K562 (cell line): ENCODE measurements around the gene TIGD7. TPM values are rescaled to one million over a fixed set of nuclear protein-coding genes. Genes with fewer than 3 reads are reported as not detected.

Source experiments
- ATAC-seq: fragments of 200-7000 bp; cut with Tn5 transposase; 3 replicates; pipeline ENCODE4 v1.9.1; 2020; ENCODE audit warnings: moderate library complexity
- BruUV-seq: library from RNA; stranded (reverse); fragments of 400-500 nt; replicated peaks from 2 replicates; lab custom pipeline; 2021; lab: Mats Ljungman, UMichigan
- CTCF ChIA-PET: fragments of 300-600 bp; formaldehyde crosslinking; extraction: SDS; loops from one replicate; lab custom pipeline; 2021; ENCODE audit warnings: low intra/inter-chr PET ratio; lab: Yijun Ruan, JAX
- POLR2A ChIA-PET: fragments of 300-600, 350-650 bp; sonication (Branson Sonifier 250); formaldehyde crosslinking; extraction: SDS; loops from one replicate; lab custom pipeline; 2021; ENCODE audit warnings: antibody characterized with exemption, inconsistent platforms; lab: Yijun Ruan, JAX
- DNase-seq, 4 experiments: peaks; one replicate each; pipeline versions ENCODE4 v3.0.0 to v3.0.0-alpha.2; 2011 to 2018; ENCODE audit warnings: low spot score in 3 of 4, mixed read lengths in 3 of 4; ENCODE audit errors: extremely low read depth in 1 of 4
- FAIRE-seq: peaks from 2 replicates; lab custom pipeline; 2011; peaks lifted over from hg19 to GRCh38; lab: Jason Lieb, UNC
- H2AFZ ChIP-seq: 2 replicates; pipeline ENCODE4 v1.6.0; 2011; ENCODE audit warnings: low read depth, low read length, control low read depth, inconsistent platforms
- H3K27ac ChIP-seq: fragments of 200-600 bp; 3 replicates; pipeline ENCODE4 v1.8.0; 2011; ENCODE audit warnings: low read depth, mild to moderate bottlenecking, control low read depth, inconsistent platforms, low read length, moderate library complexity, mixed read lengths; ENCODE audit errors: extremely low read depth
- H3K27me3 ChIP-seq, 2 experiments: fragments of 300-600 bp in 1 of 2; 2 replicates in 1 of 2; 3 replicates in 1 of 2; pipeline versions ENCODE4 v1.6.0 to v1.8.0; 2011; ENCODE audit warnings: inconsistent platforms in 2 of 2, low read length in 2 of 2, mild to moderate bottlenecking in 1 of 2, mixed read lengths in 1 of 2, moderate library complexity in 1 of 2; ENCODE audit not compliant: control insufficient read depth in 2 of 2, insufficient read depth in 2 of 2
- H3K36me3 ChIP-seq: fragments of 300-600 bp; 3 replicates; pipeline ENCODE4 v1.8.0; 2011; ENCODE audit warnings: mild to moderate bottlenecking, low read length, inconsistent platforms; ENCODE audit not compliant: control insufficient read depth, insufficient read depth
- H3K4me1 ChIP-seq, 2 experiments: fragments of 200-600 bp in 1 of 2; replicated peaks in 1 of 2; 2 replicates in 1 of 2; 3 replicates in 1 of 2; pipeline versions ENCODE4 v1.5.1 to v1.8.0; 2011; ENCODE audit warnings: inconsistent platforms in 2 of 2, low read length in 2 of 2, mild to moderate bottlenecking in 1 of 2, mixed read lengths in 1 of 2, moderate library complexity in 1 of 2; ENCODE audit not compliant: control insufficient read depth in 2 of 2, insufficient read depth in 2 of 2
- H3K4me2 ChIP-seq: 2 replicates; pipeline ENCODE4 v1.6.1; 2011; ENCODE audit warnings: low read length, control low read depth, inconsistent platforms, mixed read lengths; ENCODE audit not compliant: insufficient read depth
- H3K4me3 ChIP-seq: fragments of 200-600 bp; sonication (generic), shearing (Covaris generic); 2 replicates; pipeline ENCODE4 v1.5.1; 2016; ENCODE audit warnings: control low read depth, inconsistent platforms
- H3K79me2 ChIP-seq: fragments of 200-600 bp; 3 replicates; pipeline ENCODE4 v1.8.0; 2011; ENCODE audit warnings: low read length, inconsistent platforms; ENCODE audit not compliant: control insufficient read depth, insufficient read depth
- H3K9ac ChIP-seq, 2 experiments: 2 replicates each; pipeline versions ENCODE4 v1.6.0 to v1.6.1; 2011; ENCODE audit warnings: low read depth in 2 of 2, low read length in 2 of 2, control low read depth in 1 of 2, inconsistent platforms in 1 of 2, mild to moderate bottlenecking in 1 of 2, mixed read lengths in 1 of 2; ENCODE audit not compliant: insufficient read depth in 1 of 2
- H3K9me1 ChIP-seq: one replicate; pipeline ENCODE4 v1.6.0; 2011; ENCODE audit warnings: inconsistent platforms, mild to moderate bottlenecking, low read length, moderate library complexity; ENCODE audit not compliant: control insufficient read depth, insufficient read depth
- H3K9me3 ChIP-seq: replicated peaks from 2 replicates; pipeline ENCODE4 v1.5.1; 2011; ENCODE audit warnings: low read depth, low read length, inconsistent platforms; ENCODE audit not compliant: control insufficient read depth, insufficient read depth
- H4K20me1 ChIP-seq: replicated peaks from 2 replicates; pipeline ENCODE4 v1.6.1; 2011; ENCODE audit warnings: low read length, inconsistent platforms, mixed read lengths; ENCODE audit not compliant: control insufficient read depth, insufficient read depth
- HNRNPUL1 ChIP-seq: fragments of 200-400 bp; formaldehyde crosslinking; IDR thresholded peaks from 2 replicates; pipeline ENCODE4 v1.6.1; 2017; ENCODE audit warnings: low read length
- KAT8 ChIP-seq: fragments of 450-650 bp; IDR thresholded peaks from 2 replicates; pipeline ENCODE4 v1.6.1; 2016; ENCODE audit warnings: low read depth, mild to moderate bottlenecking
- RBFOX2 ChIP-seq: fragments of 200-400 bp; formaldehyde crosslinking; IDR thresholded peaks from 2 replicates; pipeline ENCODE4 v1.6.1; 2017; ENCODE audit warnings: low read depth, mild to moderate bottlenecking, low read length, moderate library complexity
- SNIP1 ChIP-seq: fragments of 450-650 bp; IDR thresholded peaks from 2 replicates; pipeline ENCODE4 v1.7.1; 2017; ENCODE audit warnings: low read depth, mild to moderate bottlenecking
- SRSF3 ChIP-seq: fragments of 200-400 bp; formaldehyde crosslinking; IDR thresholded peaks from 2 replicates; pipeline ENCODE4 v1.6.1; 2016; ENCODE audit warnings: mild to moderate bottlenecking, low read length, moderate library complexity; ENCODE audit not compliant: insufficient read depth
- WGBS: fragments of 100-300 bp; shearing (Covaris generic); methylation state at CpG from one replicate; pipeline ENCODE4 v1.1.6; 2016; ENCODE audit warnings: low coverage, mixed read lengths; ENCODE audit not compliant: insufficient coverage; ENCODE audit errors: missing lambda C conversion rate; 5-methylcytosine and 5-hydroxymethylcytosine counted together
- in situ Hi-C: fragments of 300-500 bp; cut with MboI; formaldehyde crosslinking; loops from 4 replicates; pipeline ENCODE4 v1.15.0; 2018; ENCODE audit warnings: inconsistent platforms, mixed read lengths
- intact Hi-C: fragments of 100-400 bp; cut with micrococcal nuclease; formaldehyde crosslinking; loops from 2 replicates; pipeline ENCODE4 v1.14.2; 2022
- polyA plus RNA-seq, 8 experiments: library from polyadenylated mRNA; depleted of rRNA in 4 of 8; stranded (reverse) in 5 of 8; unstranded in 3 of 8; fragments of >200 nt; fragmentation: Nextera tagmentation in 2 of 8; fragmentation: Illumina TruSeq in 1 of 8; extraction: Ambion mirVana in 2 of 8; extraction: Trizol in 1 of 8; gene quantifications; 2 replicates each; pipeline versions ENCODE4 v1.2.1 to v1.2.3, GENCODE V29; 2011 to 2014; ENCODE audit warnings: inconsistent platforms in 1 of 8, missing spikeins in 1 of 8
- total RNA-seq, 7 experiments: library from RNA; depleted of rRNA in 6 of 7; stranded (reverse); fragments of >200 nt in 6 of 7; fragmentation: Illumina TruSeq in 2 of 7; extraction: Trizol in 2 of 7; gene quantifications; 2 replicates each; pipeline versions ENCODE4 v1.2.1 to v1.2.3, GENCODE V29; 2011 to 2021; ENCODE audit warnings: low replicate concordance in 1 of 7
- TF ChIP-seq, protein P1 (sequence below): fragments of 250-450 bp; sonication (Bioruptor Pico); IDR thresholded peaks from 2 replicates; pipeline ENCODE4 v1.5.0; 2021

The TIGD7 gene
- total and polyA plus RNA-seq, 9 of the 15 experiments (the other 6 are each of a cell fraction or from before 2014, with no cell fraction given), result 0.84 to 10.7 (median 6.7) TPM

DNA sequence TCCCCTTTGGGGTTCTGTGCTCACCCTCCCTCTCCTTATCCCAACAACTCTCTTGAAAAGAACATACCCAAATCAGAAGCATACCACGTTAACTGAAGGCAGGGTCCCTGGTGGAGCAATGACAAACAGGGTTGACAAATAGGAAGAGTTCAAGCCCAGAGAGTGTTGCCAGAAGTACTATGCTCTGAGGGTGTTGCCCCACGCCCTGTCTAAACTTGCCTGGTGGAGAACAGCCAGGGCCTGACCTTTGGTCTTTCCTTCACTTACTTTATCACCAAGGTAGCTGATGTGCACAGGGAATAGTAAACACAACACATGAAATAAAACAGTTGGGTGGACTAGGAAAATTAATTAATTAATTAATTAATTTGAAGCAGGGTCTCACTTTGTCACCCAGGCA, 23.4 kb upstream of the TIGD7 start:
- no peaks in the 10 kb centered on the region; a peak in 1 of 5 replicates for H3K4me1 ChIP-seq
- in situ Hi-C loops, result no loop called here
- ATAC-seq, result no peak
- no peaks in the 10 kb centered on the region for H3K36me3 ChIP-seq
- no peaks in the 10 kb centered on the region for H3K79me2 ChIP-seq
- TF ChIP-seq, protein P1, sequence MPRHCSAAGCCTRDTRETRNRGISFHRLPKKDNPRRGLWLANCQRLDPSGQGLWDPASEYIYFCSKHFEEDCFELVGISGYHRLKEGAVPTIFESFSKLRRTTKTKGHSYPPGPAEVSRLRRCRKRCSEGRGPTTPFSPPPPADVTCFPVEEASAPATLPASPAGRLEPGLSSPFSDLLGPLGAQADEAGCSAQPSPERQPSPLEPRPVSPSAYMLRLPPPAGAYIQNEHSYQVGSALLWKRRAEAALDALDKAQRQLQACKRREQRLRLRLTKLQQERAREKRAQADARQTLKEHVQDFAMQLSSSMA (CRISPR knock-in tag), result no peak
- TF ChIP-seq KAT8 (no peak), RBFOX2 (no peak), SNIP1 (no peak), HNRNPUL1 (no peak), SRSF3 (no peak)
- CTCF ChIA-PET, result no interaction called here
- no peak overlapping the region for H3K27ac ChIP-seq
- H3K9me3 ChIP-seq, result no peaks in the 10 kb centered on the region
- H3K9ac ChIP-seq, result no peak overlapping the region
- intact Hi-C loops, result no loop called here
- POLR2A ChIA-PET, result interaction anchor here (0.7 kb wide), 1 partner anchor 16 kb away, joined by 5 read pairs; no protein-coding TSS in a partner anchor
- no peak overlapping the region for H3K4me2 ChIP-seq
- 0% methylated on average over 2 of the region's 2 CpGs for WGBS
- no peak overlapping the region for H3K4me3 ChIP-seq
- H4K20me1 ChIP-seq, result no peaks in the 10 kb centered on the region
- no peak for FAIRE-seq
- H3K27me3 ChIP-seq, result peaks cover 4 to 5% of the 10 kb centered on the region in 2 experiments; a peak in 3 of 5 replicates
- H3K9me1 ChIP-seq, result no peaks in the 10 kb centered on the region
- DNase-seq, result peak in 1 of 4 experiments; percentile 1
- no peak overlapping the region for H2AFZ ChIP-seq
- no TSS peak for BruUV-seq
